Medulla oblongata (tissue), 1 donor: ENCODE data around the gene NUDT8.

Experiments
- DNase-seq: peaks from one replicate; pipeline ENCODE4 v3.0.0-alpha.2; 2015; ENCODE audit errors: extremely low spot score

The NUDT8 gene

GRCh38 chr11:67629386-67630227 is at the start of gene NUDT8:
NUDT8 (minus strand) TSS chr11:67629937; CDS start chr11:67629911, 26 bp downstream.
- DNase-seq: peak; percentile 81

GRCh38 chr11:67675058-67675747 is 45.5 kb upstream of the NUDT8 start:
- no peak for DNase-seq

GRCh38 chr11:67674442-67674871 is 44.7 kb upstream of the NUDT8 start, which contains the start of gene ALDH3B2:
ALDH3B2 (minus strand) TSS chr11:67674623; CDS start chr11:67666935, 7,688 bp downstream.
- DNase-seq: no peak

- DNase-seq: no peak
Measured at GRCh38 chr11:67673902-67674301, 44.2 kb upstream of the NUDT8 start.

- no peak for DNase-seq
Measured at GRCh38 chr11:67673358-67673757, 43.6 kb upstream of the NUDT8 start.

- no peak for DNase-seq
Measured at GRCh38 chr11:67671211-67671520, 41.4 kb upstream of the NUDT8 start.

- DNase-seq: no peak
Measured at GRCh38 chr11:67670316-67671210, 40.8 kb upstream of the NUDT8 start.

- DNase-seq: no peak
Measured at GRCh38 chr11:67668192-67668551, 38.4 kb upstream of the NUDT8 start.

GRCh38 chr11:67667490-67668191 is 37.9 kb upstream of the NUDT8 start:
- DNase-seq: no peak

GRCh38 chr11:67666676-67667489 is 37.1 kb upstream of the NUDT8 start:
- DNase-seq: no peak

- DNase-seq: no peak
Measured at GRCh38 chr11:67666303-67666645, 36.5 kb upstream of the NUDT8 start.

- DNase-seq: no peak
Measured at GRCh38 chr11:67665541-67666302, 36.0 kb upstream of the NUDT8 start.

GRCh38 chr11:67664696-67665540 is 35.2 kb upstream of the NUDT8 start:
- no peak for DNase-seq

GRCh38 chr11:67664213-67664585 is 34.5 kb upstream of the NUDT8 start:
- no peak for DNase-seq

- no peak for DNase-seq
Measured at GRCh38 chr11:67663532-67664212, 33.9 kb upstream of the NUDT8 start.

- DNase-seq: no peak
Measured at GRCh38 chr11:67662835-67663531, 33.2 kb upstream of the NUDT8 start.

GRCh38 chr11:67662142-67662834 is 32.6 kb upstream of the NUDT8 start:
- DNase-seq: no peak
